ENCODE results near the gene RPUSD4. TPM values are rescaled to one million over a fixed set of nuclear protein-coding genes. Genes with fewer than 3 reads are reported as not detected.
A peak's percentile ranks its signal among the peaks of the same experiment; 100 is the strongest.

RPUSD4 gene
- total RNA-seq, 1 experiment from 2014 or later: 42.9 TPM

GRCh38 chr11:126191379-126192073 lies 19.9 kb downstream of the RPUSD4 start:
- no CpG with 5 or more reads among the region's 11 CpGs for WGBS (ENCODE audit: extremely low coverage, insufficient read length, low lambda C conversion rate)

More at GRCh38 chr11:126191379-126192073, 19.9 kb downstream of the RPUSD4 start:
- Histone ChIP-seq H3K23me2 (ENCODE audit: insufficient read length, low read depth, low read length, poor library complexity, severe bottlenecking) (no peaks in the 10 kb centered on the region), H4K8ac (replicated peaks; ENCODE audit: insufficient read length, low read depth, low read length) (no peak overlapping the region), H2BK120ac (ENCODE audit: low read depth, low read length, poor library complexity, severe bottlenecking) (no peak overlapping the region), H2BK20ac (ENCODE audit: low read depth, low read length, poor library complexity, severe bottlenecking) (no peak overlapping the region), H2AK5ac (ENCODE audit: insufficient read length, low read length) (no peak overlapping the region), H3K4me1 (ENCODE audit: insufficient read depth, low read length) (no peaks in the 10 kb centered on the region), H3K27me3 (ENCODE audit: insufficient read depth, low read length) (no peaks in the 10 kb centered on the region), H2AFZ (ENCODE audit: low read length) (no peak overlapping the region), H3K27ac (ENCODE audit: insufficient read length, low read depth, low read length) (no peak overlapping the region), H3K79me1 (ENCODE audit: insufficient read depth, low read depth, low read length, poor library complexity, severe bottlenecking) (no peaks in the 10 kb centered on the region), H4K5ac (ENCODE audit: insufficient read length, low read depth, low read length) (no peak overlapping the region), H2BK5ac (ENCODE audit: insufficient read length, low read length) (no peak overlapping the region), H3K79me2 (ENCODE audit: insufficient read depth, low read length) (no peaks in the 10 kb centered on the region), H3K4ac (ENCODE audit: low read depth, low read length) (no peak overlapping the region), H4K91ac (ENCODE audit: insufficient read length, low read depth, low read length) (no peak overlapping the region), H3T11ph (ENCODE audit: low read length) (no peak overlapping the region), H3K9ac (ENCODE audit: extremely low read depth, insufficient read length, low read length) (no peak overlapping the region), H3K4me2 (ENCODE audit: insufficient read depth, insufficient read length, low read length) (no peak overlapping the region), H3K56ac (ENCODE audit: insufficient read length, low read depth, low read length) (no peak overlapping the region), H3K14ac (ENCODE audit: insufficient read depth, low read length) (no peak overlapping the region), H3K23ac (ENCODE audit: insufficient read length, low read depth, low read length) (no peak overlapping the region), H4K20me1 (ENCODE audit: control insufficient read depth, insufficient read depth, insufficient read length) (no peaks in the 10 kb centered on the region), H3K18ac (ENCODE audit: insufficient read length, low read depth, low read length) (no peak overlapping the region), H2BK12ac (ENCODE audit: insufficient read length, low read depth, low read length) (no peak overlapping the region), H2BK15ac (ENCODE audit: low read depth, low read length) (no peak overlapping the region), H3K9me3 (ENCODE audit: control insufficient read depth, low read depth, low read length) (no peaks in the 10 kb centered on the region)
- Mint-ChIP-seq H3K27me3 (ENCODE audit: low read depth) (no peaks in the 10 kb centered on the region), H3K27ac (peak overlapping the region in 1 of 3 experiments; percentile 20; a peak in 1 of 7 replicates), H3K36me3 (ENCODE audit: insufficient read depth in 1 of 3, low read depth in 3 of 3) (peaks cover 14 to 49% (median 46%) of the 10 kb centered on the region in 3 experiments; a peak in 6 of 7 replicates), H3K4me1 (peaks cover 4 to 13% of the 10 kb centered on the region in 2 experiments), H3K4me3 (no peak overlapping the region; a peak in 1 of 5 replicates), H3K9me3 (peaks cover 5 to 7% of the 10 kb centered on the region in 2 experiments; a peak in 3 of 5 replicates)
- no peak for DNase-seq
- TF ChIP-seq, protein P1, sequence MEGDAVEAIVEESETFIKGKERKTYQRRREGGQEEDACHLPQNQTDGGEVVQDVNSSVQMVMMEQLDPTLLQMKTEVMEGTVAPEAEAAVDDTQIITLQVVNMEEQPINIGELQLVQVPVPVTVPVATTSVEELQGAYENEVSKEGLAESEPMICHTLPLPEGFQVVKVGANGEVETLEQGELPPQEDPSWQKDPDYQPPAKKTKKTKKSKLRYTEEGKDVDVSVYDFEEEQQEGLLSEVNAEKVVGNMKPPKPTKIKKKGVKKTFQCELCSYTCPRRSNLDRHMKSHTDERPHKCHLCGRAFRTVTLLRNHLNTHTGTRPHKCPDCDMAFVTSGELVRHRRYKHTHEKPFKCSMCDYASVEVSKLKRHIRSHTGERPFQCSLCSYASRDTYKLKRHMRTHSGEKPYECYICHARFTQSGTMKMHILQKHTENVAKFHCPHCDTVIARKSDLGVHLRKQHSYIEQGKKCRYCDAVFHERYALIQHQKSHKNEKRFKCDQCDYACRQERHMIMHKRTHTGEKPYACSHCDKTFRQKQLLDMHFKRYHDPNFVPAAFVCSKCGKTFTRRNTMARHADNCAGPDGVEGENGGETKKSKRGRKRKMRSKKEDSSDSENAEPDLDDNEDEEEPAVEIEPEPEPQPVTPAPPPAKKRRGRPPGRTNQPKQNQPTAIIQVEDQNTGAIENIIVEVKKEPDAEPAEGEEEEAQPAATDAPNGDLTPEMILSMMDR (conservative IDR thresholded peaks at IDR 0.05): no peak
